ENCODE results near the gene L1TD1.
"Not testable (repeated sequence)": the region's sequence is repeated elsewhere in the genome, so short reads cannot be mapped to it uniquely, and the experiment has no call there.

L1TD1 gene

DNA sequence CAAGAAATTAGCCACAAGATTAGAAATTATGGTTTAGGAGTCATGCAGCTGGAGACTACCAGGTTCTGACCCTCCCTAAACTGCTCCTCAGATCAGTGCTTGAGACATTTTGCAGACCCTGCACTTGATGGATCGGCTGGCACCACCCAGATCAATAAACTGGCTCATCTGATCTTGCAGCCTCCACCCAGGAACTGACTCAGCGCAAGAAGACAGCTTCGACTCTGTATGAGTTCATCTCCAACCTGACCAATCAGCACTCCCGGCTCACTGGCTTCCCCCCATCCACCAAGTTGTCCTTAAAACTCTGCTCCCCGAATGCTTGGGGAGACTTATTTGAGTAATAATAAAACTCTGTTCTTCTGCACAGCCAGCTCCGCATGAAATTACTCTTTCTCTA lies 40.0 kb downstream of the L1TD1 start:
- no peak for DNase-seq (ENCODE audit: low read depth)

GRCh38 chr1:62235576-62235975 lies 40.9 kb downstream of the L1TD1 start:
- no peak for DNase-seq (ENCODE audit: low read depth)

GRCh38 chr1:62237361-62237760 lies 42.7 kb downstream of the L1TD1 start:
- no peak for DNase-seq (ENCODE audit: low read depth)

GRCh38 chr1:62237950-62238374 lies 43.3 kb downstream of the L1TD1 start:
- no peak for DNase-seq (ENCODE audit: low read depth)

DNA sequence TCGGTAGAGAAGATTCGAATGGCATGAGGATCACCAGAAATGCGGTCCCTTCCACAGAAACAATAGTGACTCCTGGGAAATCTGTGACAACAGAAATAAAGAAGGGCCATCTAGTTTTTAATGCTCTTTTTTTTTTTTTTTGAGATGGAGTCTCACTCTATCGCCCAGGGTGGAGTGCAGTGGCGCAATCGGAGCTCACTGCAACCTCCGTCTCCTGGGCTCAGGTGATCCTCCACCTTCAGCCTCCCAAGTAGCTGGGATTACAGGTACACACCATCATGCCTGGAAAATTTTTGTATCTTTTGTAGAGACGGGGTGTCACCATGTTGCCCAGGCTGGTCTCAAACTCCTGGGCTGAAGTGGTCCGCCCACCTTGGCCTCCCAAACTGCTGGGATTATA lies 43.9 kb downstream of the L1TD1 start:
- DNase-seq (ENCODE audit: low read depth) = no peak

DNA sequence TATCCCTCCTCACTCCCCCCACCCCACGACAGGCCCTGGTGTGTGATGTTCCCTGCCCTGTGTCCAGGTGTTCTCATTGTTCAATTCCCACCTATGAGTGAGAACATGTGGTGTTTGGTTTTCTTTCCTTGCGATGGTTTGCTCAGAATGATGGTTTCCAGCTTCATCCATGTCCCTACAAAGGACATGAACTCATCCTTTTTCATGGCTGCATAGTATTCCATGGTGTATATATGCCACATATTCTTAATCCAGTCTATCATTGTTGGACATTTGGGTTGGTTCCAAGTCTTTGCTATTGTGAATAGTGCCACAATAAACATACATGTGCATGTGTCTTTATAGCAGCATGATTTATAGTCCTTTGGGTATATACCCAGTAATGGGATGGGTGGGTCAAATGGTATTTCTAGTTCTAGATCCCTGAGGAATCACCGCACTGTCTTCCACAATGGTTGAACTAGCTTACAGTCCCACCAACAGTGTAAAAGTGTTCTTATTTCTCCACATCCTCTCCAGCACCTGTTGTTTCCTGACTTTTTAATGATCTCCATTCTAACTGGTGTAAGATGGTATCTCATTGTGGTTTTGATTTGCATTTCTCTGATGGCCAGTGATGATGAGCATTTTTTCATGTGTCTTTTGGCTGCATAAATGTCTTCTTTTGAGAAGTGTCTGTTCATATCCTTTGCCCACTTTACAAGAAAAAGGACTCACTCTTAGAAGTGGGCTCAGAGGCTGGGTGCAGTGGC lies 45.2 kb downstream of the L1TD1 start:
- DNase-seq (ENCODE audit: low read depth) = not testable (repeated sequence)

GRCh38 chr1:62240651-62241370 lies 46.2 kb downstream of the L1TD1 start:
- no peak for DNase-seq (ENCODE audit: low read depth)

DNA sequence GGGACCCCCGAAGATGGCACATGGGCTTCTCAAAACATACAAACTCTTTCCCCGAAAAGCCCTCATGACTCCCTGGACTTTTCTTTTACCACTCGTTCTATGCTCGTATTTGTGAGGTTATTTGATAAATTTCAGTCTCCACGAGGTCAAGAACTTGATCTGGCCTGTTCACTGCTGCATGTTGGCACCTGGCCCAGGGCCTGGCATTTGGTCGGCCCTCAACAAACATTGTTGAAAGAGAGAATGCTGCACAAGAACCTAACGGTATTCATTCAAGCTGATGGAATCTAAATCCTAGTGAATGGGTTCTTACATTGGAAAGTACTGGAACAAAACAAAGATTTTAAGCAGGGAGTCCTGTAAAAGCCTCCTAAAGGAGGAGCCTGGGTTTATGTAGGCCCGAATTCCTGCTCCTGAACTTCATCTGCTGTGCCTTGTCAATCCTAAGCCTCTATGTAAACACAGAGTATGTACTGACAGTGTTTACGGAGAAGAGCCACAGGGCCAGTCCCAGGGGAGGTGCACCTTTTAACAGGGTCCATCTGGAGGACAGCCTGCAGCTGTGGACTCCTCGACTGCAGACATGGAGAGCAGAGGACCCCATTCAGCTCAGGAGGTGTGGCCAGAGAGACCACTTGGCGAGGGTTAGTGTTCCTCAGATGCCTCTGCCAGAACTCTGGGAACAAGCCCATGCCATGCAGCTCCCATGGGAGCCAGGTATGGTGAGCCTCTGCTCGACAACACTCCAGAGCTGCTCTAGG lies 46.9 kb downstream of the L1TD1 start:
- no peak for DNase-seq (ENCODE audit: low read depth)

GRCh38 chr1:62244380-62244779 lies 49.7 kb downstream of the L1TD1 start:
- DNase-seq (ENCODE audit: low read depth) = not testable (repeated sequence)

GRCh38 chr1:62245201-62245600 lies 50.6 kb downstream of the L1TD1 start:
- DNase-seq (ENCODE audit: low read depth) = no peak

DNA sequence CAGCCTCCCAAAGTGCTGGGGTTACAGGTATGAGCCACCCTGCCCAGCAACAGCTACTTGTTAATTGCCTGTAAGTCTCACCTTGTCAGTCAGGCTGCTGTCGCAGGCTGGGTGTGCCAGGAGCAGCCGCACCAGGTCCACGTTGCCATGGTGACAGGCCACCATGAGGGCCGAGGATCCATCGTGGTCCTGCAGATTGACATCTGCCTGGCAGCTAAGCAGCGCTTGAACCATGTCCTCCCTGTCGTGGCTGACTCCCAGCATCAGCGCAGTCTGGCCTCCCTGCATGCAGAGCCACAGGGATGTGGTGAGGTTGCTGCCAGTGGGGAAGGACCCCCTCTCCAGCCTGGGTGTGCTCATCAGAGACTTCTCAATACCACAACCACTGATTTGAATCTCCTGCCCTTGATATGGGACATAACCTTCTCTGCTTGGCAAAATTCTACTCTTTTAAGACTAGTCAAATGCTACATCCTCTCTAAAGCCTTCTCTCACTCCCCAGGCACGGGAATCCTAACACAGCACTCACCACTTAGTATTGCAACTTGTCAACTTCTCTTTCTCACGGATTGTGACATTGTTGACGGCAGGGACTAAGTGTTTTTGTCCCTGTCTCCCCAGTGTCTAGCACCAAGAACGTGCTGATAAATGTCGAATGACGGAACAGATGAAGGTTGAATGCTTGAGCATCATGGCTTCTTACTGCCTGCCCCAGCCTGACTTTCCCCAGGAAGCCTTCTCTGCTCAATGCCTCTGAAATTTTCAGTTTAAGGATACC lies 52.9 kb downstream of the L1TD1 start:
- no peak for DNase-seq (ENCODE audit: low read depth)

- DNase-seq (ENCODE audit: low read depth) = no peak
Measured at GRCh38 chr1:62250126-62250726, 55.6 kb downstream of the L1TD1 start.

- no peak for DNase-seq (ENCODE audit: low read depth)
Measured at GRCh38 chr1:62259551-62259950, 64.9 kb downstream of the L1TD1 start.

DNA sequence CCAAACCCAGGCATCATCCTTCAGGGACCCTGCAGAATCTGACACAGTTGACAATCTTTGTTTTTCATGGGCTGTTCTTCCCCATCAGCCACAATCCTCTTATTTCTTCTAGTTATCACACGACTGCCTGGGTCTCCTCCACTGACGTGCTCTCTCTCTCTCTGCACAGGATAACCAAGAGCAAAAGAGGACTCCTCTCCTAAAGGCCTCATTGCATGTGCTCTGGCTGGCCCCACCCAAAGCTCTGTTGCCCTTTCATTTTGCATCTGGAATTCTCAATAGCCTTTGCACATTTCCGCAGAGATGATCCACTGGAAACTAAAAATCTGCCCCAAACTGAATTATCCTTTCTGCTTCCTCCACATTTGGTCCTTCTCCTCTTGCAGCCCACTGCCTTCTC lies 66.0 kb downstream of the L1TD1 start:
- no peak for DNase-seq (ENCODE audit: low read depth)

Measured in stimulated activated CD8-positive, alpha-beta memory T cell treated with anti-CD3 and anti-CD28 coated beads, Interleukin-12 subunit alpha, Interleukin-12 subunit beta, amount 100 ng/mL, for 4 hours (primary cell).